Measurements from ENCODE around the gene GSTT4.
A peak's percentile ranks its signal among the peaks of the same experiment; 100 is the strongest.

Gene GSTT4

DNA sequence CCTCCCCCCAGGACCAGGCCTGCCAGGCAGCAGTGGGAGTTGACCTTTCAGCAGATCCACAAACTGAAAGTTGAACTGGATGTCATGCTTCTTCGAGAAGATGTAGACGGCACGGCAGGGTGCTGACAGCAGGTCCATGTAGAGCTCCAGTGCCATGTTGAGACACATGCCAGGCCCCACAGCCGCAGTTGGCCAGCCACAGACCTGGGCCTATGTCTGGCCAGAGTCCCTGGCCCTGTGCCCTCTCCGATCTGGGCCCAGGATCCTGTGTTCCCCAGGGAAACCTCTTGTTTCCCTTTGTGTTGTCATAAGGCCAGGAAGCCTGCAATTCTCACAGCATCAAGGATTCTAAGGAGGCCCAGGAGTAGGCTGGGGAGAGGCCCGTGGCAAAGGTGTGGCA, at the start of gene GSTT4:
Gene GSTT4 (minus strand): TSS at position 253 of the 400 bp plus-strand sequence. CDS start 97 bp downstream, at position 156.
- Histone ChIP-seq H3K9ac (ENCODE audit: low read length) (no peak within 1 kb of the TSS), H3K4me3 (ENCODE audit: low read length) (no peak within 1 kb of the TSS), H3K4me2 (ENCODE audit: low read length) (no peak within 1 kb of the TSS)

DNA sequence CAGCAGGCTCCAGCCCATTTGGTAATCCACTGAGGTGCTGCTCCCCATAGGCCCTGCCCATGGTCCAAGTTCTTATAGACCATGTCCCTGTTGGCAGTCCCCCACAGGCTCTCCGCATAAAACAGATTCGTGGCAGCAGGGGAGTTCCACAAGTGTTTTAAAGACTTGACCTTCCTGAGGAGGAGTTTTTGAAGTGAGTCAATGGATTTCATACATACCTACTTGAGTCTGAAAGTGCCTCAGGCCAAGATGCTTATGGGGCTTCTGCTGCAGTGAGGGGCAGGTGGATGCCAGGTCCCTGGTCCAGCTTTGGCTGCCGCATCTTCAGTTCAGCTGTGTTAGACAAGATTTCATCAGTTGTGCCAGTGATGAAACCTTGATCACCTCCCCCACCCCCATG, 49.1 kb upstream of the GSTT4 start:
- Histone ChIP-seq H3K27ac (ENCODE audit: low read length) (peak overlapping the region; percentile 67), H4K20me1 (ENCODE audit: insufficient read depth, low read length) (no peaks in the 10 kb centered on the region), H3K9ac (ENCODE audit: low read length) (no peak overlapping the region), H3K27me3 (ENCODE audit: low read depth, low read length) (no peaks in the 10 kb centered on the region), H2AFZ (ENCODE audit: low read depth, low read length) (no peak overlapping the region), H3K79me2 (ENCODE audit: low read length) (no peaks in the 10 kb centered on the region), H3K4me3 (ENCODE audit: low read length) (no peak overlapping the region), H3K36me3 (replicated peaks; ENCODE audit: low read depth, low read length) (peaks cover 65% of the 10 kb centered on the region), H3K9me3 (ENCODE audit: insufficient read depth, low read length) (no peaks in the 10 kb centered on the region), H3K4me2 (ENCODE audit: low read length) (peak overlapping the region; percentile 29), H3K4me1 (ENCODE audit: low read length) (peaks cover 16% of the 10 kb centered on the region)
- no peak for TF ChIP-seq EZH2phosphoT487 (IDR thresholded peaks at IDR 0.05; ENCODE audit: low read depth)
- TF ChIP-seq, protein P1, sequence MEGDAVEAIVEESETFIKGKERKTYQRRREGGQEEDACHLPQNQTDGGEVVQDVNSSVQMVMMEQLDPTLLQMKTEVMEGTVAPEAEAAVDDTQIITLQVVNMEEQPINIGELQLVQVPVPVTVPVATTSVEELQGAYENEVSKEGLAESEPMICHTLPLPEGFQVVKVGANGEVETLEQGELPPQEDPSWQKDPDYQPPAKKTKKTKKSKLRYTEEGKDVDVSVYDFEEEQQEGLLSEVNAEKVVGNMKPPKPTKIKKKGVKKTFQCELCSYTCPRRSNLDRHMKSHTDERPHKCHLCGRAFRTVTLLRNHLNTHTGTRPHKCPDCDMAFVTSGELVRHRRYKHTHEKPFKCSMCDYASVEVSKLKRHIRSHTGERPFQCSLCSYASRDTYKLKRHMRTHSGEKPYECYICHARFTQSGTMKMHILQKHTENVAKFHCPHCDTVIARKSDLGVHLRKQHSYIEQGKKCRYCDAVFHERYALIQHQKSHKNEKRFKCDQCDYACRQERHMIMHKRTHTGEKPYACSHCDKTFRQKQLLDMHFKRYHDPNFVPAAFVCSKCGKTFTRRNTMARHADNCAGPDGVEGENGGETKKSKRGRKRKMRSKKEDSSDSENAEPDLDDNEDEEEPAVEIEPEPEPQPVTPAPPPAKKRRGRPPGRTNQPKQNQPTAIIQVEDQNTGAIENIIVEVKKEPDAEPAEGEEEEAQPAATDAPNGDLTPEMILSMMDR (IDR thresholded peaks at IDR 0.05; ENCODE audit: low read depth, low read length), result no peak

More for the DNA sequence above, at the start of gene GSTT4:
- Histone ChIP-seq H3K9me3 (ENCODE audit: insufficient read depth, low read length) (no peaks in the 10 kb centered on the region), H3K4me1 (ENCODE audit: low read length) (no peaks in the 10 kb centered on the region), H3K27ac (ENCODE audit: low read length) (no peak within 1 kb of the TSS), H3K36me3 (replicated peaks; ENCODE audit: low read depth, low read length) (no peaks in the 10 kb centered on the region), H2AFZ (ENCODE audit: low read depth, low read length) (no peak within 1 kb of the TSS), H3K79me2 (ENCODE audit: low read length) (no peaks in the 10 kb centered on the region), H3K27me3 (ENCODE audit: low read depth, low read length) (no peaks in the 10 kb centered on the region), H4K20me1 (ENCODE audit: insufficient read depth, low read length) (no peaks in the 10 kb centered on the region)
- TF ChIP-seq EZH2phosphoT487 (IDR thresholded peaks at IDR 0.05; ENCODE audit: low read depth), result no peak
- TF ChIP-seq, protein P1 (IDR thresholded peaks at IDR 0.05; ENCODE audit: low read depth, low read length), result no peak

- H3K4me2 ChIP-seq (ENCODE audit: low read length), result peak overlapping the region; percentile 29
- peaks cover 16% of the 10 kb centered on the region for H3K4me1 ChIP-seq (ENCODE audit: low read length)
- peaks cover 64% of the 10 kb centered on the region for H3K36me3 ChIP-seq (replicated peaks; ENCODE audit: low read depth, low read length)
- peak overlapping the region; percentile 67 for H3K27ac ChIP-seq (ENCODE audit: low read length)
- H3K4me3 ChIP-seq (ENCODE audit: low read length), result no peak overlapping the region
- TF ChIP-seq EZH2phosphoT487 (IDR thresholded peaks at IDR 0.05; ENCODE audit: low read depth), result no peak
- TF ChIP-seq, protein P1 (IDR thresholded peaks at IDR 0.05; ENCODE audit: low read depth, low read length), result no peak
- no peaks in the 10 kb centered on the region for H3K9me3 ChIP-seq (ENCODE audit: insufficient read depth, low read length)
- H3K9ac ChIP-seq (ENCODE audit: low read length), result peak overlapping the region; percentile 3; the same call in 1 of the 2 replicates
- H2AFZ ChIP-seq (ENCODE audit: low read depth, low read length), result no peak overlapping the region
- H3K27me3 ChIP-seq (ENCODE audit: low read depth, low read length), result no peaks in the 10 kb centered on the region
- H3K79me2 ChIP-seq (ENCODE audit: low read length), result no peaks in the 10 kb centered on the region
- H4K20me1 ChIP-seq (ENCODE audit: insufficient read depth, low read length), result no peaks in the 10 kb centered on the region
Measured at GRCh38 chr22:24053481-24054226, 48.4 kb upstream of the GSTT4 start.

GRCh38 chr22:24051568-24051967, 46.3 kb upstream of the GSTT4 start:
- Histone ChIP-seq H3K27me3 (ENCODE audit: low read depth, low read length) (no peaks in the 10 kb centered on the region), H3K4me3 (ENCODE audit: low read length) (no peak overlapping the region), H3K9ac (ENCODE audit: low read length) (no peak overlapping the region), H3K79me2 (ENCODE audit: low read length) (no peaks in the 10 kb centered on the region), H3K36me3 (replicated peaks; ENCODE audit: low read depth, low read length) (peaks cover 57% of the 10 kb centered on the region), H3K4me2 (ENCODE audit: low read length) (no peak overlapping the region), H4K20me1 (ENCODE audit: insufficient read depth, low read length) (no peaks in the 10 kb centered on the region), H3K27ac (ENCODE audit: low read length) (no peak overlapping the region), H2AFZ (ENCODE audit: low read depth, low read length) (no peak overlapping the region), H3K9me3 (ENCODE audit: insufficient read depth, low read length) (no peaks in the 10 kb centered on the region), H3K4me1 (ENCODE audit: low read length) (peaks cover 16% of the 10 kb centered on the region)
- TF ChIP-seq EZH2phosphoT487 (IDR thresholded peaks at IDR 0.05; ENCODE audit: low read depth), result no peak
- TF ChIP-seq, protein P1 (IDR thresholded peaks at IDR 0.05; ENCODE audit: low read depth, low read length), result no peak

Measured in OCI-LY3 (cell line).